Measurements from ENCODE around the gene SDE2. TPM values are rescaled to one million over a fixed set of nuclear protein-coding genes. Genes with fewer than 3 reads are reported as not detected.

Gene SDE2
- total RNA-seq, 1 donor from 2014 or later: 20.5 TPM

DNA sequence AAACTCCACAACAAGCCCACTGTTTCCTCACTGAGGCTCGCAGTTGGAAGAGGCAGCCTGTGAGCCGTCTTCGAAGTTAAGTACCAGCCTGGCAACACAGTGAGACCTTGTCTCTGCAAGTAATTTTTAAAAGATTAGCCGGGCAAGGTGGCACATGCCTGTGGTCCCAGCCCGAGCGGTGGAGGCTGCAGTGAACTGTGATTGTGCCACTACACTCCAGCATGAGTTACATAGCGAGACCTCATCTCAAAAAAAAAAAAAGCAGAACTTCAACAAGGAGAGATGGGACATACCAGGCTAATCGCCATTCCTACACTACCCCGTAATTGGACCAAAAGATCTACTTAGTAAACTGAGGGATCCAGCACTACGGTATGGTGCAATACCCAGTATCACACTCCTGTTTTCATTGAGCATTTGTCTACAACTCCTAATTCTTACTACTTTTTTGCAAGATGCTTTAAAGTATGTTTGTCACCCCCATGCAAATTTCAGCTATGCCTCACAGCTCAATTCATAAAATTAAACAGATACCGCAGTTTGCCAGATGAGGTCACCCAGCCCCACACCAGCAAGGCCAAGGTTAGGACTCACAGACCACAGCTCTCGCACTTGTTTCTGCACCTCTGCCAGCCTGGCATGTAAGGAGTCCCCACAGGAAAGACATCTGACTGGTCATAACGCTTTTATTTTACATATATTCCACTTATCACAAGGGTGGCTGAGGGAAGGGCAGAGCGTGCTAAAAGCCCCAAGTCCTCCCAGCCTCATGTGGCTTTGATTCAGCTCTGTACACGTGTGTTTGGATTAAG, 21.0 kb downstream of the SDE2 start:
- intact Hi-C loops (cut with micrococcal nuclease): loop anchor here (5.0 to 10.0 kb wide), 3 partner anchors 201 to 661 kb away; partner anchors contain the start of genes ENAH and SRP9

DNA sequence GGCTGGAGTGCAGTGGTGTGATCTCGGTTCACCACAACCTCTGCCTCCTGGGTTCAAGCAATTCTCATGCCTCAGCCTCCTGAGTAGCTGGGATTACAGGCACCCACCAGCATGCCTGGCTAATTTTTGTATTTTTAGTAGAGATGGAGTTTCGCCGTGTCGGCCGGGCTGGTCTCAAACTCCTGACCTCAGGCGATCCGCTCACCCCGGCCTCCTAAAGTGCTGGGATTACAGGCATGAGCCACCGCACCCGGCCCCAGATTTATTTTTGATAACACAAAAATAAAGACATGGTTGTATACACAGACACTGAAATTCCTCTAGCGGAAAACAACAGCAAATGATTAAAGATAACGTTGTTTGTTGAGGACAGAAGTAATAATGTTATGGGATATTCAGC, 24.0 kb downstream of the SDE2 start:
- intact Hi-C loops (cut with micrococcal nuclease): loop anchor here (5.0 to 10.0 kb wide), 3 partner anchors 198 to 658 kb away; partner anchors contain the start of genes ENAH and SRP9

DNA sequence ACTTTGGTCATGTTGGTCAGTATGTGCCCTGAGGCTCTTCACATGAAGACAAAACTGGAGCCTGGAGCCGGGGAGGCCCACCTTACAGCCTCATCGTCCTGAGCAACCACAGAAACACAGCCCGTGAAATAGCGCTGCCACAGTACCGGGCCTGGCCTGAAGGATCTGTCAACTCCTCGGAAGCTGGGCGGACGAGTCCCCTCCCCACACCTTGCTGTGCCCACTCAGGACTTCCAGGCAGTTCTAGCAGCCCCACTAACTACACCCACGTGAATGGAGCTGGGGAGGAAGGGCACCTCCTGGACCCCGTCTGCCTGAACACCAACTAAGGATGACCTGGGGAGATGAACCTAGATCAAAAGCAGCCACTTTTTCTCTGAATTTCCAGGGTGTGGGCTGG, 24.7 kb downstream of the SDE2 start:
- intact Hi-C loops (cut with micrococcal nuclease): loop anchor here (10.0 kb wide), 1 partner anchor 320 kb away; the partner anchor contains the start of gene ENAH

DNA sequence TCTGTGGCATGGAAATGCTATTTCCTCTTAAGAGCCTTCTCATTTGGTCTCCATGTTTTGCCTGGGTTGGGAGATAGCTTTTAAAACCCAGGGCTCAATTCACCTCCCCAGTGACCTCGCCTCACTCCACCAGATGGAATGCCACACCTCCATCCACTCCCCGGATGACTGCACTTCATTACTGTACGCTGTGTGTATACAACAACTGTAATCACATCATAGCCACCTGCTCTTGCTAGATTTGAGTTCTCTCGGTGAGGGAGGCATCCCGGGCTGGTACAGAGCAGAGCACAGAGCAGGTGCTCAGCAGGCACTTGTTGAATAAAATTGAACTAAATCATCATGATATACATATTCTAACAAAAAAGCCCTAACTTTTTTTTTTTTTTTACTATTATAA, 26.0 kb downstream of the SDE2 start:
- intact Hi-C loops (cut with micrococcal nuclease): loop anchor here (10.0 kb wide), 1 partner anchor 318 kb away; the partner anchor contains the start of gene ENAH

DNA sequence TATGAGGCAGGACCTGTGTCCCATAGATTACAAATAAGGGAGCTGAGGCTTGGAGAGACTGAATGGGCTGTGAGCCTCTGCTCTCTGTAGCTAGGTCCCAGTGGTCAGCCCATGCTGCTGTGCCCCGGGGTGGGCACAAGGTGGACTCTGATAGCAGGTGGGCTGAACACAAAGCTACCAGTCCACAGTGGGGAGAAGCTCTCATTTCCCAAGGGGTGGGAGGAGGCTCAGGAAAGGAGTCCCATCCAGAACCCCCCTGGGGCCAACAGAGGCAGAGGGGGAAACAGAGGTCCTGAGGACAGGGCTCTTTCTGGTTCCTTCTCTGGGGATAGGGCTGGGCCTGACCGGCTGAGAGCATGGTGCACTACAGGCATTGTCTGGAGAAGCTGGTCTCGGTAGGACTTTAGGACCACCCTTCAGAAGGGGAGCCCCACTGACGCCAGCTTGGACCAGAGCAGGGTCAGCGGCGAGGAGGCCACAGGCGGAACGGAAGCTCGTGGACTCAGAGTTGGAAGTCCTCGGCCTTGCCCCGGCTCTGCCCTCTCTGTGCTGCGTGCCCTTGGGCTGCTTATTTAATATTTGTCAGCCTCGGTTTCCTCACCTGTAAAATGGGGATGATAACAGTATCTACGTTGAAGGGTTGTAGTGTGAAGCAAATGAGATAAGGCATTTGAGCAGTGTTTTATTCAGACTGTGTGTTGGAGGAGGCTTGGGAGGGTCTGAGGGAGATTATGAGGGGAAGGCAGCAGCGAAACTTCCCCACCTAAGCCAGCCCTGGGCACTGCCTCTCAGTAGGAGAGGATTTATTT, 26.6 kb downstream of the SDE2 start:
- intact Hi-C loops (cut with micrococcal nuclease): loop anchor here (10.0 kb wide), 1 partner anchor 318 kb away; the partner anchor contains the start of gene ENAH

DNA sequence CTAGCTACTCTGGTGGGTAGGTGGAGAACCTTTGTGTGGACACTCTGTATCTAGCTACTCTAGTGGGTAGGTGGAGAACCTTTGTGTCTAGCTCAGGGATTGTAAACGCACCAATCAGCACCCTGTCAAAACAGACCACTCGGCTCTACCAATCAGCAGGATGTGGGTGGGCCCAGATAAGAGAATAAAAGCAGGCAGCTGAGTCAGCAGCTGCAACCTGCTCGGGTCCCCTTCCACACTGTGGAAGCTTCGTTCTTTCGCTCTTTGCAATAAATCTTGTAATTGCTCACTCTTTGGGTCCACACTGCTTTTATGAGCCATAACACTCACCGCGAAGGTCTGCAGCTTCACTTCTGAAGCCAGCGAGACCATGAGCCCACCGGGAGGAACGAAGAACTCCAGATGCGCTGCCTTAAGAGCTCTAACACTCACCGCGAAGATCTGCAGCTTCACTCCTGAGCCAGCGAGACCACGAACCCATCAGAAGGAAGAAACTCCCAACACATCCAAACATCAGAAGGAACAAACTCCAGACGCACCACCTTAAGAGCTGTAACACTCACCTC, 28.5 kb downstream of the SDE2 start:
- intact Hi-C loops (cut with micrococcal nuclease): loop anchor here (10.0 kb wide), 1 partner anchor 316 kb away; the partner anchor contains the start of gene ENAH

DNA sequence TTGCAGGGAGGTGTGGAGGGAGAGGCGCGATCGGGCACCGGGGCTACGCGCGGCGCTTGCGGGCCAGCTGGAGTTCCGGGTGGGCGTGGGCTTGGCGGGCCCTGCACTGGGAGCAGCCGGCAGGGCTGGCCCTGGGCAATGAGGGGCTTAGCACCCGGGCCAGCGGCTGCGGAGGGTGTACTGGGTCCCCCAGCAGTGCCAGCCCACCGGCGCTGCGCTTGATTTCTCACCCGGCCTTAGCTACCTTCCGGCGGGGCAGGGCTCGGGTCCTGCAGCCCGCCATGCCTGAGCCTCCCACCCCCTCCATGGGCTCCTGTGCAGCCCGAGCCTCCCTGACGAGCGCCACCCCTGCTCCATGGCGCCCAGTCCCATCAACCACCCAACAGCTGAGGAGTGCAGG, 29.4 kb downstream of the SDE2 start:
- intact Hi-C loops (cut with micrococcal nuclease): loop anchor here (10.0 kb wide), 1 partner anchor 315 kb away; the partner anchor contains the start of gene ENAH

DNA sequence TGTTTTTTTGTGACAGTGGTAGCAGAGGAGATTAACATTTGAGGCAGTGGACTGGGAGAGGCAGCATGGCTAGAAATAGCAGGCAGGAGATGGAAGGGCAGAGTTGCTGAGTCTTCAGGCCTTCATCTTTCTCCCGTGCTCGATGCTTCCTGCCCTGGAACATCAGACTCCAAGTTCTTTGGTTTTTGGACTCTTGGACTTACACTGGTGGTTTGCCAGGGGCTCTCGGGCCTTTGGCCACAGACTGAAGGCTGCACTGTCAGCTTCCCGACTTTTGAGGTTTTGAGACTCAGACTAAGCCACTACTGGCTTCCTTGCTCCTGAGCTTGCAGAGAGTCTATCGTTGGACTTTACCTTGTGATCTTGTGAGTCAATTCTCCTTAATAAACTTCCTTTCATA, 33.9 kb downstream of the SDE2 start:
- intact Hi-C loops (cut with micrococcal nuclease): no loop called here

DNA sequence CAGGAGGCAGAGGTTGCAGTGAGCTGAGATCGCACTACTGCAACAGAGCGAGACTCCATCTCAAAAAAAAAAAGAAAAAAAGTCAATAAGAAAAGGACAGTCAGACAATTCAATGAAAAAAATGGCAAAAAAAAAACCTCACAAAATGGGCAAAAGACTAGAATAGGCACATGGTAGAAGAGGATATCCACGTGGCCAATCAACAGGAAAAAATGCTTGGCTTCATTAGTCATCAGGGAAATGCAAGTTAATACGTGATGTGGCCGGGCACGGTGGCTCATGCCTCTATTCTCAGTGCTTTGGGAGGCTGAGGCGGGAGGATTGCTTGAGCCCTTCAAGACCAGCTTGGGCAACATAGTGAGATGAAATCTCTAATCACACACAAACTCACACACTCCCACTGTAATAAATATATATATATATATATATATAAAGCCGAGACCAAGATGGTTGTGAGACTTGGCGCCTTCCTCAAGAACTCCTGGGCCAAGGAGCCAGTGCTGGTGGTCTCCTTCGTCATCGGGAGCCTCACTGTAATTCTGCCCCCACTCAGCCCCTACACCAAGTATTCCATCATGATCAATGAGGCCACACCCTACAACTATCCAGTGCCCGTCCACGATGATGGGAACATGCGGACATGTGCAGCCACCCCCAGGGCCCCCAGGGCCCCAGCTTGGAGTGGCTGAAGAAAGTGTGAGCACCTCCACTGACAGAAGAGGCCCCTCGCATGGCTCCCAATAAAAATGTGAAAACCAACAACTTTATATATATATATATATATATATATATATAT, 35.2 kb downstream of the SDE2 start:
- intact Hi-C loops (cut with micrococcal nuclease): no loop called here

DNA sequence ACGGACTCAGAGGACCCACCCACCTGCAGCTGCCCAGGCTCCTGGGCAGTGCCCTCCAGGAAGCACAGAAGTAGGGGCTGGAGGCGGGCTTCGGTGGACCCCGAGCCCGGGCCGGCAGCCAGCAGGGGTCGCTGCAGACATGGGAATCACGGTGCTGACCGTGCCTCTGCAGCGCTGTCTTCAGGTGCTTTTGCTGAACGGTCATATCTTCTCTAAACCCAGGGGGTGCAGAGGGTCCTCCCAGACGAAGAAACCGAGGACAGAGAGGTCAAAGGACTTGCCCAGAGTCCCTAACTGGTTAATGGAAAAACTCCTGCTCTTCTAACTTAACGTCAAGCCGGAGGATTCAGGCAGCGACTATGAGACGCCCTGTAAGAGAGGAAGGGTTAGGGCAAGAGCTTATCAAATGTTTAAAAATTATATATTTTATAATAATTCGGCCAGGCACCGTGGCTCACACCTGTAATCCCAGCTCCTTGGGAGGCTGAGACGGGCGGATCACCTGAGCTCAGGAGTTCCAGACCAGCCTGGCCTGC, 36.6 kb downstream of the SDE2 start:
- intact Hi-C loops (cut with micrococcal nuclease): no loop called here

DNA sequence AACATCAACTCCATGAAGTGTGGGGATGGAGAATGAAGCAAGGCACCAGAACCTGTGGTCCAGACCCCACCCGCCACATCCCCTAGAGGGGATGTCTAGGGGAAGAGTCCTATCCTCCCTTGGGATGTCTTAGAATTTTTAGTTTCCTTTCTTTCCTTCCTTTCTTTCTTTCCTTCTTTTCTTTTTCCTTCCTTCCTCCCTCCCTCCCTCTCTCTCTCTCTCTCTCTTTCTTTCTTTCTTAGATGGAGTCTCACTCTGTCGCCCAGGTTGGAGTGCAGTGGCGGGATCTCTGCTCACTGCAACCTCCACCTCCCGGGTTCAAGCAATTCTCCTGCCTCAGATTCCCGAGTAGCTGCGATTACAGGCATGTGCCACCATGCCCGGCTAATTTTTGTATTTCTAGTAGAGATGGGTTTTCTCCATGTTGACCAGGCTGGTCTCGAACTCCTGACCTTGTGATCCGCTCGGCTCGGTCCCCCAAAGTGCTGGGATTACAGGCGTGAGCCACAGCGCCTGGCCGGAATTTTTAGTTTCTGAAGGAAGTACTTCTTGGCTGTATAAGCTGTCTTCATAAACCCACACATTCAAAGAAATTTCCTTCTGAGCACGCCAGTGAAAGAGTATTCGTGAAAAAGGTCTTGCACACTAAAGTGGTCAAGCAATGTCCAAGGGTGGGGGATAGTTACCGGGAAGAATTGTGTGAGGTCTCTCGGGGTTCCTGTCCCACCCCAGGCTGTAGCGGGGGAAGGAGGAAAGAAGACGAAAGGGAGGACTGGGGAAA, 37.3 kb downstream of the SDE2 start:
- intact Hi-C loops (cut with micrococcal nuclease): no loop called here

DNA sequence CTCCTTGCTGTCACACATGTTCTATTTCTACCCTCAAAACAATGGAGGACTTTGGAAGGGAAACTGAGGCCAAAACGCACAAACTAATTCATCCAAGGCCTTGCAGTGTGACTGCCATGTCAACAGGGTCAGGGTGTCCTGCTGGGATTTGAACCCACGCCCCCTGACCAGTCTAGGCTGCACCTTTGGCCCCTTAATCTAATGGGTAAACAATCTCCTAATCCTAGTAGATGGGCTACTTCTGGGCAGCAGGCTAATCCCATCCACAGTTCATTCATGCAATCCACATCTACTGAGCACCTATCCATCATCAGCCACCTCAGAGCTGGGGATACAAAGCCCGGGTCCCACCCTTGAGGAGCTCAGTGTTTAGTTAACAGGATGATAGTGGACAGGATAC, 41.1 kb downstream of the SDE2 start:
- intact Hi-C loops (cut with micrococcal nuclease): no loop called here

DNA sequence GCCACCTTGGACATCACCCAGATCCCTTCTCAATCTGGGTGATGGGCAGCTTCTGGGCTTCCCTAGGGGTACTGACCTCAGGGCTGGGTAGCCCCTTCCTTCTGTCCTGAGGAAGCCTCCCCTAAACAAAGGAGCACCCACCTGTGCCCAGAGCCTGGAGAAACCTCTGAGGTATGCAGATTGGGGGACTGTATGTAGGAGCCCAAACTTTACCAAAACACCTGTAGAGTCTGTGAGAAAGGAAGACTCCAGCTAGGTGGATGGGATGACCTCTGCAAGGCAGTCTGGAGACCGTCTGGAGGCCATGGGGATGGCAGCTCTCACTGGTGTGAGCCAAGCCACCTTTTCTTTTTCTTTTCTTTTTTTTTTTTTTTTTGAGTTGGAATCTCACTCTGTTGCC, 44.4 kb downstream of the SDE2 start:
- intact Hi-C loops (cut with micrococcal nuclease): no loop called here

DNA sequence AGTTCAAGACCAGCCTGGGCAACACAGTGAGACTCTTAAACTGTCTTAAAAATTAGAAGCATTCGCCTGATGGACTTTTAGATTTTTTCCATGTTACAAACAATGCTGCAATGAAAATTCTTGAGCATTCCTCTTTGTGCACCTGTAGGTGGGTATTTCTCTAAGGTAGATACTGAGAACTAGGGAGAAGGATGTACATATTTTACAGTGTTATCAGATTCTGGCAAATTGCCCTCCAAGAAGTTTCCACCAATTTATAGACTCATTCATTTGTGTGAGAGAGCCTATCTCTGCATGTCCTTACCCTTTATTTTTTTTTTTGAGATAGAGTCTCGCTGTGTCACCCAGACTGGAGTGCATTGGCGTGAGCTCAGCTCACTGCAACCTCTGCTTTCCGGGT, 45.8 kb downstream of the SDE2 start:
- intact Hi-C loops (cut with micrococcal nuclease): no loop called here

DNA sequence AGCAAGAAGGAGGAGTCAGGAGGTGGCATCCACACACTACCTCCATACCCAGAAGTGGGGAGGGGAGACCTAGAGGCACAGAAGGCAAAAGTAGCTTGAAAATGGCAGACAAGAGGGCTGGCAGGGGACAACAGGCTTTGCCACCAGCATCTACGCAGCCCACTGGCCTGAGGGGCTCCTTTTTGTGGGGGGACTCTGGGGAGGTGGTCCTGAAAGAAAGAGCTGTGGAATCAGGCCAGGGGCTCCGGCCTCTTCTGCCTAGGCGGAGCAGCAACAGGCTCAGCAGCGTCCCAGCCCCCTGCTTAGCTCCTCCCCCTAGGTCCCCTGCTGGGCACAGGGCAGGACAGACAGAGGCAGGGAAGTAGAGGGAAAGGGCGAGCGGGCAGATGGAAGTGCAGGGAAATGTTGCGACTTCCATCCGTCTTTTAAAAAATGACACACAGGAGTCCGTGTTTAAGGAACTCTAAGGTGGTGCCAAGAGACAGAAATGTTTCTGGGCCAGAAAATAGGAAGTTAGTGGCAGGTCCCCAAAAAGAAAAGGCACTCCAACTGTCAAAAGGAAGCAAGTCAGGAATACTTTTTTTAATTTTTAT, 48.1 kb downstream of the SDE2 start:
- intact Hi-C loops (cut with micrococcal nuclease): no loop called here

DNA sequence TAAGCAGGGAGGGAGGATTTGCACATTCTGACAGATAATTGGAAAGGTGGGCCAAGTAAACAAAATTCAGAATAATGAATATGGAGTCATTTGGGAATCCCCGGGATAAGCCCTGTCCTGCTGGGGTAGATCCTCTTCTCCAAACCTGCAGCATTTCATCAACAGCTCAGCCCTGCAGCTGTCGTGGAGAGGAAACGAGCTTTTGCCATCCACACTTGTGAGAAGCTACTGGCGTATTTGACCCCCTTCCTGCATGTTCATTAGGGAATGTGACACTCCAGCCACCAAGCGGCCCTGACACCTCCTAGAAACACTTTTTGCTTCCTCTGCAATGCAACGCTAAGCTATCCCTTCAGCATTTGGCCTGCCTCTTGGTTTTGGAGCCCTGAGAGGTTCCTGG, 50.1 kb downstream of the SDE2 start:
- intact Hi-C loops (cut with micrococcal nuclease): no loop called here

DNA sequence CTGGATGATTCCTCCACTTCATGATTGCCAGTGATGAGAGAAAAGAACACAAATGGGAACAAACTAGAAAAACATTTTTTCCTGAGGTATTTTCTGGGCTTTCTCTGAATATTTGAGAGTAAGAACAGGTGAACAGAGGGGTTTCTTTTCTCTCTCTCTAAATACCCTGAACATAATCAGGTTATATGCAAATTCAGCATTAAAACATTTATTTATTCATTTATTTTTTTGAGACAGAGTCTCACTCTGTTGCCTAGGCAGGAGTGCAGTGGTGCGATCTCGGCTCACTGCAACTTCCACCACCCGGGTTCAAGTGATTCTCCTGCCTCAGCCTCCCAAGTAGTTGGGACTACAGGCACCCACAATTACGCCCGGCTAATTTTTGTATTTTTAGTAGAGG, 52.3 kb downstream of the SDE2 start:
- intact Hi-C loops (cut with micrococcal nuclease): no loop called here

DNA sequence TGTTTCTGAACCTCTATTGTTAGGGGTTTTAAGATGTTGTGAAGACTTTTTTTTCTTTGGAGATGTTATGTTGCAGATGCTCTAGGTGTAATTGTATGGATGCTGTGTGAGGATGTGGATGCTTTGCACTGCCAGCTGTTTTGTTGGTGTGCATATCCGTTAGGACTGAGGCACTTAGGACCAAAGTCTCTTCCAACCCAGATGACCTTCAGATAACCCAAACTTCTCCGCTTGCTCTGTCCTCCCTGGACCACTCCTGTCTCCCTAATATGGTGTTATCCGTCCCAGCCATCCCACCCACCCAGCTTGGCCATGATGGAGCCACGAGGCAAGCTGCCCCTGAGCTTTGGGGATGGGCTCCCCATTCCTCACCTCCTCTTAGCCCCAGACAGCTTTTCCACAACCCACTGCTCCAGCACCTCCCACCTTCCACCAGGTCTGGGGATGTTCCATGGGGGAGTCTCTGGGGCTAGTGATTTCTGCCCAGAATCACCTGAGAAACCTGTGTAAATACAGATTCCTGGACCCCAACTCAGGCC, 53.0 kb downstream of the SDE2 start:
- intact Hi-C loops (cut with micrococcal nuclease): no loop called here

DNA sequence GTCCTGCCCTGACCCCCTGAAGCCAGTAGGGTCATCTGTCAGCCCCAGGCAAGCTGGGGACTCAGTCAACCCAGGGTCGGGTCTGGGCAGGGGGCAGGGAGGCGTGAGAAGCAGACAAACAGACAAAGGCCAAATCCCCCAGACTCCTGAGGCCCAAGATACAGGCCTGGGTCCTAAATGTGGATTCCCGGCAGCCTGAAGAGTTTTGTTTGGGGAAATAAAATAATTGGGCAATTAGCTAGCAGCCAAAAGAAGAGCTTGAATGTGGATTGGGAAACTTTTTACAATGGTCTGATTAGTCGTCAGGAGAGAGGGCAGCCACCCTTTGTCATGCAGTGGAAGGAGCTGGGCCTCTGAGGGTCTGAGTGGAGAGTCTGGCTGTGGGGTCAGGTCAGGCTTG, 53.6 kb downstream of the SDE2 start:
- intact Hi-C loops (cut with micrococcal nuclease): no loop called here
